Measurements from ENCODE around the gene ANO7.

- TF ChIP-seq CTCF (IDR thresholded peaks at IDR 0.05) = no peak
- no peak for TF ChIP-seq REST (IDR thresholded peaks at IDR 0.05; ENCODE audit: insufficient read depth in 1 of 2, low read depth in 2 of 2, low read length in 1 of 2)
- TF ChIP-seq SIN3A (IDR thresholded peaks at IDR 0.05; ENCODE audit: borderline replicate concordance, insufficient read depth, low read depth, low read length) = no peak
- TF ChIP-seq POLR2AphosphoS5 (IDR thresholded peaks at IDR 0.05; ENCODE audit: low read depth, low read length) = no peak
Observed at GRCh38 chr2:241237047-241237446, 48.6 kb downstream of the ANO7 start.
